ENCODE results near the gene AKAP1.

The AKAP1 gene

GRCh38 chr17:57107498-57108101 is 22.6 kb downstream of the AKAP1 start:
- DNase-seq, result no peak

GRCh38 chr17:57108671-57109392 is 23.8 kb downstream of the AKAP1 start:
- no peak for DNase-seq

DNA sequence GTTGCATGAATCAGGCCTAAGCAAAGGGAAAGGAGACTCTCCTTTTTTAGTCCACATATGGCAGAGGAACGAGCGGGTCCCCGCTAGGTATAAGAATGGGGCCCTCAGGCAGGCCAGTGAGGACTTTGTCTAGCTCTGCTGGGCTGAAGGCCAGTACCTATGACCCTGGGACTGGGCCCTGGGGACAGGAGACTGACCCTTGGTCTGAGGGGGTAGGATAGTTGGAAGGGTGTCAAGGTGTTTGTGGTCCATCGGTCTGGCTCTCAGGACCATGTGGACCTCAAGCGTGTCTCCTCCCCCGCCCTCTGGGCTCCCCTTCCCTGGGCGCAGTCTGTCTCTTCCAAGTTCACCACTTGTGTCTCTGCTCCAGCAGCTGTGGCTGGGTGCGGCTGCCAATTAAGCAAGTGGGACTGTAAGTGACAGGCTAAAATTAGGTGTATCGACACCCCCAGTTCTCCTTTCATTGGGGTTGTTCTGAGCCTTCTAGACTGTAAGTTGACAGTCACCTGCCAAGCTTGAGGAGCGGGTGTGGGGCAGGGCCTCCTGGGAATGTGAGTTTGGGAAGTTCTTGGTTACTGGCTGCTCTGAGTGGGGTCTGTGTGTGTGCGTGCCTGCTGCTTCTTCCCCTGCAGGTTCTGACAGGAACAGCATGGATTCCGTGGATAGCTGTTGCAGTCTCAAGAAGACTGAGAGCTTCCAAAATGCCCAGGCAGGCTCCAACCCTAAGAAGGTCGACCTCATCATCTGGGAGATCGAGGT is 24.5 kb downstream of the AKAP1 start:
- no peak for DNase-seq

DNA sequence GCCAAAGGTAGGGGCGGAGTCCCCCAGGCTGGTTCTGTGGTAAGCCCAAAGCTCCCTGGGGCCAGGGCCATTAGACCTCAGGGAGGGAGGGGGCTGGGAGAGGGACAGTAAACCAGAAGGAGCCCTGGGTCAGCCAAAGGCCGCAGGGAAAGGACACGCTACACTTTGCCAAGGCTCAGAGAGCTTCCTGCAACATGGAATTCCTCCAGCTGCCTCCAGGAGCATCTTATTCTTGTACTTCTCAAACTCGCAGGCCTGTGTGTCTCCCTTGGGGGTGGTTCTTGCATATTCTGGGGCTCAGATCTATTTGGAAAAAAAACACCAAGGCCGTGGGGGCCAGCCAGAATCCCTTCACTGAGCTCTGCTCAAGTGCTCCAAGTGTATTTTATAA is 25.1 kb downstream of the AKAP1 start:
- no peak for DNase-seq

DNA sequence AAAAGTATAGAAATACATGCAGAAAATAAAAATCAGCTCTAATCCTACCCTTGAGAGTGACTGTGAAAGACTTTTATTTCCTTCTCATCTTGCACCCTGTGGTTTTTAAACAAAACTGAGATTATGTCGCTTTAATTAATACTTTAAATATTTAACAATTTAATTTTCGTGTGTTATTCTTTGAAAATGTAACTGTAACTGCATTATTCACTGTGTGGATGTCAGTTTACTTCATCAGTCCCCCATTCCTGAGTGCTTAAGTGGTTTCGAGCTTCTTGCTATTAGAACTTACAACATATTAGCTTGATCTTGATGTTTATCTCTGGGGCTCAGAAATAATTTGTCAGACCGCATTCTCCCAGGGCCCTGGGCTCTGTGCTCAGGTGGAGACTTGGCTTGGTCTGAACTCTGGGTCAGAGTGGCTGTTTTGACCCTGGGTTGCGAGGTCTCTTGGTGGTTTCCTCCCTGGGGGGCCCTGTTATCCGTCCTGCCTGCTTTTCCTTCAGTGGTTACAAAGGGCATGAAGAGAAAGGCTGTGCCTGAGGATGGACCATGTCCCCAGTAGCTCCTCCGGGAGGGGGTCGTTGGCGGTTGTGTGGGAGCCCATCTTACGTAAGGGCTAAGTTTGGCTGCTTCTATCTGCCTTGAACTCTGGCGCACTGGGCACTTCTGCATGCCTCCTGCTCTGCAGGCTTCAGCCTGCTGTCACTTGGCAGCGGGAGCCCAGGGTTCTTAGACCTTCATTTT is 25.7 kb downstream of the AKAP1 start:
- DNase-seq, result no peak

- no peak for DNase-seq
Observed at GRCh38 chr17:57111386-57111785, 26.3 kb downstream of the AKAP1 start.

- no peak for DNase-seq
Observed at GRCh38 chr17:57113011-57113410, 28.0 kb downstream of the AKAP1 start.

DNA sequence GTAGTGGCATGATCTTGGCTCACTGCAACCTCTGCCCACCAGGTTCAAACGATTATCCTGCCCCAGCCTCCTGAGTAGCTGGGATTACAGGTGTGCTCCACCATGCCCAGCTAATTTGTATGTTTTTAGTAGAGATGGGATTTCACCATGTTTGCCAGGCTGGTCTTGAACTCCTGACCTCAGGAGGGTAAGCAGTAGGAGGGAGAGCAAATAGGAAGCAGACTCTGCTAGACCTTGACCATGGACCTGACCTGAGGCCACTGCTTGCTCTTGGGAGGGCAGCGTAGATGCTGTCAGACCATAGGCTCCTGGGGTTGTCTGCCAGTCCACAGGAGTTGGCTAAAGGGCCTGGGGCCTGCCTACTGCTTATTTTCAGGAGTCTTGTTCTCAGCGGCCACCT is 28.6 kb downstream of the AKAP1 start:
- DNase-seq, result no peak

DNA sequence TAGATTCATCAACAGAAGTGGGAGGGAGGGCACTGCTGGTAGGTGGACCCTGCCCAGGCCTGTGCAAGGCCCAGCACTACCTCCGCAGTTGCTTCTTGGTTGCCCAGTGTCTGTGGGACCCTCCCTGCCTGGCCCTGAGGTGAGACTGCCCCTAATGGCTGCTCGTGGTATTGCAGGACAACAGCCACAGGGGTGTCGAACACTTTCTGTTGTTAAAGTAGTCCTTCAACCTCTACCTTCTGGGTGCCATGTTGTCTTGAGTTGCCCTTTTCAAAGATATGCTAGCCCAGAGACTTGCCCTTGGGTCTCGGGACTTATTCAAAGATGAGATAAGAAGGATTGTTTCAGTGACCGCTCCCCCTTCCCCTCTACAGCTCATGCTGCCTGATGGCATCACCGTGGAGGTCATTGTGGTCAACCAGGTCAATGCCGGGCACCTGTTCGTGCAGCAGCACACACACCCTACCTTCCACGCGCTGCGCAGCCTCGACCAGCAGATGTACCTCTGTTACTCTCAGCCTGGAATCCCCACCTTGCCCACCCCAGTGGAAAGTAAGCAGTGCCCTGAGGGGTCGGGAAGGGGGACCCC is 29.1 kb downstream of the AKAP1 start:
- peak; percentile 59 for DNase-seq

DNA sequence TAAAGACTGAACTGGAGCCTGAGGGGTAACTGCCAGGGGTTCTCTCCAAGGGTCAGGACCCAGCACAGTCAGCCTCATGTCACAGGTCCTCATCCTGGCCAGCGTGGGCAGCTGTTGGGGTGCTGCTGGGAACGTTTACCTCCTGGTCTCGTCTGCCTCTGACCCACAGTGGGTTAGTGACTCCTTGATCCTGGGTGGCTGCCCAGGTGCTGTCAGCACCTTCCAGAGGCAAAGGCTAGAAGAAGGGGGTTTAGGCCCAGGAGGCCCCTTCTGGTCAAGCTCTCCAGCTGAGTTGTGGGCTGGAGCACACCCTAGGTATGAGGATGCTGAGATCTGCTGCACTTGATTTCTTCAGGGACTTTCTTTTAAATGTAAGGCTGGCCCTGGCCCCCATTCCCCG is 30.3 kb downstream of the AKAP1 start:
- DNase-seq, result no peak

DNA sequence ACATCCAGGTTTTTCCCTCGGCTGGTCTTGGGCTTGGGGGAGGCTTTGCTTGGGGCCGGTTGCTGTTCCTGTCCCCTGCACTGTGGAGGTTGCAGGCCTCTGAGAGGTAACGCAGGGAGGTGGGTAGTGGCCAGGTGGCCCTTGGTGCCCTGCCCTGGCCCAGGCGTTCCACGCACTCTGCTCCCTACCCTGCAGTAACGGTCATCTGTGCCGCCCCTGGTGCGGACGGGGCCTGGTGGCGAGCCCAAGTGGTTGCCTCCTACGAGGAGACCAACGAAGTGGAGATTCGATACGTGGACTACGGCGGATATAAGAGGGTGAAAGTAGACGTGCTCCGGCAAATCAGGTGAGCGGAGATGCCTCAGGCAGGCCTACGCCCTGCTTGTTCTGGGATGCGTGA is 30.9 kb downstream of the AKAP1 start:
- DNase-seq, result no peak

DNA sequence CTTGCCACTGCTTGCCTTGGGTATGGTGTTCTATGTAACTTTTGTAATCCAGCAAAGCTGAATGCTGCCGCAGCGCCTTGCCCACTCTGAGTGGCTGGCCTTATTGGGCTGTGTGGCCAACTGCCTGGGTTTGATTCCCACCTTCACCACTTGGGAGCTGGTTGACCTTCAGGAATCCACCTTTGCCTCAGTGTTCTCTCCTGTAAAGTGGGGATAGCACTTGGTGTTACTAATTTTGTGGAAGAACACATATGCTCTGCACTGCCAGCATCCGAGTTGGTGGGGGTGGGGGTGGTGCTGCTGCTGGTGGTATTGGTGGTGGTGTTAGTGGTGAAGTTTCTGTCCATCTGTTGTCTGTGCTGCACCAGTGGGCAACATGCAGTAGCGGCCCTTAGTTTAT is 32.8 kb downstream of the AKAP1 start:
- DNase-seq, result no peak

- DNase-seq, result no peak
Observed at GRCh38 chr17:57120814-57121213, 35.8 kb downstream of the AKAP1 start.

DNA sequence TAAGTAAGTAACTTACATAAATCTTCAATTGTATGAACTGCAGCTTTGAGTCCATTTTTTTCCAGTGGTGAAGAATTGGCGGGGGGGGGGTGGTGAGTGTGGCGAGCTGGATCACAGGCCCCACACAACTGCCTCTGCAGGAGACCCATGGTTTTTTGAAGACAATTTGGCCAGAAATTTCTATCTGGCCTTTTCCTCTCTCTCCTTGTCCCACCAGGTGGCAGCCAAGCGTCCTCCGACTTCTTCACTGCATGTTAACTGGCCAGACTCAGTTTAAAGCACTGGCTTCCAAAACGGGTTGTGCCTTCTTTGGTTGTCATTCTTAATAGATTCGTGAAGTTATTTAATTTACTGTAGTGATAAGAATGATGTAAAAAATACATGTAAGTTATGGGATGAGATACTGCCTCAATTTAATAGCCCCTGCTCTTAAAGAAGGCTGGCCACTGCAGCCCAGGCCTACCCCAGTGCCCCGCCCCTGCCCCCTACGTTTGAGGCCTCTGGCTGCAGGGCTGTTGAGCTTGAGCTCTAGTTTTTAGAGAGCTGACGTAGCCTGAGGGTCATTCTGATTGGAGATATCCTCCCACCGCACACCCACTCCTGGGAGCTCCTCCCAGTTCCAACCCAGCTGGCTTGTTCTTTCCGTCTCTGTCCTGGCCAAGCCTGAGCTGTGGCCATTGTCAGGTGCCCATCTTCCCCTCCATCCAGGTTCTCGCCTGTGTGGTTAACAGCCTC is 36.4 kb downstream of the AKAP1 start:
- DNase-seq, result no peak

DNA sequence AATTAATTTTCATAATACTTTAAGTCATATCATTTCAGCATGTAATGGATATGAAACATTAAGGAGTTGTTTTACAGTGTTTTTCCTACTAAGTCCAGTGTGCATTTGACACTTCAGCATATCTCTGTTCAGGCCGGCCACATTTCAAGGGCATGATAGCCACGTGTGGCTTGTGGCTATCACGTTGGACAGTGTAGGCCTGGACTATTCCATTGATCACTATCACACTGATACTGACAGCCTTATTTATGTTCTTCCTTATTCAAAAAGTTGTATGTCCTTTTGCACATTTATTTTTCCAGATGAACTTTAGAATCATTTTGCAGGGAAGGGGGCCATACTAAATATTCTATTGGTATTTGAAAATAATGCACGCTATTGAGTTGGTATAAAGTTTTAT is 39.0 kb downstream of the AKAP1 start:
- DNase-seq, result no peak

GRCh38 chr17:57125406-57125805 is 40.4 kb downstream of the AKAP1 start:
- DNase-seq, result no peak

- no peak for DNase-seq
Observed at GRCh38 chr17:57125866-57126265, 40.8 kb downstream of the AKAP1 start.

DNA sequence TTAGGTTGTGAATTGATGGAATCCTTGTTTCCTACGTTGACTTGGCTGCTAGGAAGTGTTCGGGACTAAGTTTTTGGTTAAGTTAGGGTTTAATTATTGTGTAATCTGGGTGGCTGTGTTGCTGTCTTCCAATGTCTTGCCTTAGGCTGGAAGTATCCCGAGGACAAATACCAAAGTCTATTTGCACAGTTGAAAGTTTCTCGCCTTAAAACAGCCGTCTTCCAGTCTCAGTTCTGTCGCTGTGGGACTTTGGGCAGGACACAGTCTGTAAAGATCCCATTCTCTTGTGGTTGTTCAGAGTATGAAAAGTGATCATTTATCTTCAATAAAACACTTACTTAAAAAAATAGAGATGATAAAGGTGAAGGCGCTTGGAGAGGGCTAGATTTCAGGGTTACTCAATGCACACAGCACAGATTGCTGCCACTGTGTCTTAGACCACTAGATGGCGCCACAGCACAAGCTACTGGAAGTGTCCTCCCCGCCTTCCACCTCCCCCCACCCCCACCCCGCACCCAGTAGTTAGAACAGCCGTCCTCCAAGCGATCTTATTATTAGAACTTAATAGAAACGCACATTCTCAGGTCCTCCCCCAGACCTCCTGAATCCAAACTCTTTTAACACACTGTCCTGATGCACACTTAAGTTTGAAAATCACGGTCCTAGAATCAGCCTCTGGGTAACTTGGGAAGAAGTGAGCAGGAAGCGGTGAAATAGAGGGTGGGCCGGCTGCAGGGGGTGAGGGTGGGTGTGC is 45.8 kb downstream of the AKAP1 start:
- DNase-seq, result peak; percentile 77

DNA sequence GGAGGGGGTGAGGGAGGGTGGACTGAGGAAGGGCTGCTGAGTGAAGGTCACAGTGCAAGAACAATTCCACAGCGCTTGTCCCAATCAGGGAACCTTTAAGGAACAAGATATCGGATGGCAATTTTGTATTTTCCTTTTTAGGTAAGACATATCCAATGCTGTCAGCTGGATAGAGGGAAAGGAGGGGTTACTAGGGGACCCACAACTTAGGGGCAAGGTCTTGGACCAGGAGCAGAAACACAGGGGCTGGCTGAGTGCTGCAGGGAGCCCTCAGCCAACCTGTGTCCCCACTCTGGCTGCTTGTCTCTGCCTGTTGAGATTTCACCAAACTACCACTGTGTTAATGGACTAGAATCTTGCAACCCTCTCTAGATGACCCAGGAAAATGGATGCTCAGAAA is 47.6 kb downstream of the AKAP1 start:
- no peak for DNase-seq

- no peak for DNase-seq
Observed at GRCh38 chr17:57133486-57133885, 48.4 kb downstream of the AKAP1 start.

DNA sequence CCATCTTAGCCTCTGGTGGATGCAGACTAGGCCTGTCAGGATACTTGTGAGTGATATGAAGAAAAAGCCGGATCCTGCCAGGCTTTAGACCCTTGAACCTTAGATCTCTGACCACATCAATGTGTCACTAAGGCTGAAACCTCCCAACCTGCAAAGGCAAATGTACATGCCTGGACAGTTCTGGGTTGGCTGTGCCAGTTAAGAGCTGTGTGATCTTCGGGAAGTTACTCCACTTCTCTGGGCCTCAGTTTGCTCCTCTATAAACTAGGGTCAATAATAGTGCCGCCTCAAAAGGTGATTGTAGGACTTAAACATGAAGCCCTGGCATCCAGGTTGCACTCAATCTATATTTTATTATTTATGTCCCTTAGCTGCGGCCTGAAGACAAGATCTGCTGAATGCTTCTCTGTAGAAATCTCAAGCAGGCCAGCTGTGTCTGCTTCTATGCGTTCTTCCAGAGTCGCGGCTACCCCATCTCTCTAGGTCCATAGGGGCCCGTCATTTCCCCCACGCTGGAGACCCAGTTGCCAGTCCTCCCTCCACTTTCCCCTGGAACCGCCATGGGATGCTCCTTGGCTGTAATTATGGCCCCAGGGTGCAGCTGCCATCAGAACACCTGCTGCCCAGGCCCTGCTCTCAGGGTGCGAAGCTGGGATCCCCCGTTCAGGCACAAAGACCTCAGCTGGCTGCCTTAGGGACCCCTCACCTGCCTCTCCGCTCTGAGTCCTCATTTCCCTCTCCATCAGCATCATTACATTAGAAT is 50.2 kb downstream of the AKAP1 start:
- DNase-seq, result no peak
